ENCODE results near the gene VCAN.
A peak's percentile ranks its signal among the peaks of the same experiment; 100 is the strongest.

VCAN gene

DNA sequence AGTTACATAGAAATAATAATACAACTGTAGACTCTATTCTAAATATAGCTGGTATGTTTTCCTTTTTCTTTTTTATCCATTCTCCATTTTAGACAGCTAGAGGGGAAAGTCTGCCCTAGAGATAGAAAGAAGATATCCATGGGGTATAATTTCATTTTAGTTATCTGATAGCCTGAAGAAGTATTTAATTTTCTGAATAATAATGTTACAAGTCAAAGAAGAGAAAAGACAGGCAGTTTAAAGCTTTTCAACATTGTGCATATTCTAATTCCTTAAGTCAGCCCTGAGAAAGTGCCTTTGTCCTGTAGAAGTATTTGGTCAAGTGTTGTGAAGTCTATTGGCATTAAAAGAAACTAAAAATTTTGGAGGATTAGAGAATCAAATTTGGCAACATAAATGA lies 2.5 kb upstream of the VCAN start:
- peaks cover 56% of the 10 kb centered on the region for H3K4me1 ChIP-seq (ENCODE audit: control insufficient read depth, insufficient read depth, low read length)
- H3K27me3 ChIP-seq (ENCODE audit: control insufficient read depth, insufficient read depth, low read length): no peaks in the 10 kb centered on the region
- H3K9ac ChIP-seq (ENCODE audit: low read length): no peak overlapping the region
- no peak overlapping the region for H3K4me3 ChIP-seq (ENCODE audit: low read depth, low read length)
- H3K36me3 ChIP-seq (ENCODE audit: control insufficient read depth, insufficient read depth, low read length): no peaks in the 10 kb centered on the region
- no peaks in the 10 kb centered on the region for H3K9me3 ChIP-seq (ENCODE audit: control insufficient read depth, insufficient read depth, low read depth, low read length)
- H3K27ac ChIP-seq (ENCODE audit: low read depth, low read length): no peak overlapping the region

DNA sequence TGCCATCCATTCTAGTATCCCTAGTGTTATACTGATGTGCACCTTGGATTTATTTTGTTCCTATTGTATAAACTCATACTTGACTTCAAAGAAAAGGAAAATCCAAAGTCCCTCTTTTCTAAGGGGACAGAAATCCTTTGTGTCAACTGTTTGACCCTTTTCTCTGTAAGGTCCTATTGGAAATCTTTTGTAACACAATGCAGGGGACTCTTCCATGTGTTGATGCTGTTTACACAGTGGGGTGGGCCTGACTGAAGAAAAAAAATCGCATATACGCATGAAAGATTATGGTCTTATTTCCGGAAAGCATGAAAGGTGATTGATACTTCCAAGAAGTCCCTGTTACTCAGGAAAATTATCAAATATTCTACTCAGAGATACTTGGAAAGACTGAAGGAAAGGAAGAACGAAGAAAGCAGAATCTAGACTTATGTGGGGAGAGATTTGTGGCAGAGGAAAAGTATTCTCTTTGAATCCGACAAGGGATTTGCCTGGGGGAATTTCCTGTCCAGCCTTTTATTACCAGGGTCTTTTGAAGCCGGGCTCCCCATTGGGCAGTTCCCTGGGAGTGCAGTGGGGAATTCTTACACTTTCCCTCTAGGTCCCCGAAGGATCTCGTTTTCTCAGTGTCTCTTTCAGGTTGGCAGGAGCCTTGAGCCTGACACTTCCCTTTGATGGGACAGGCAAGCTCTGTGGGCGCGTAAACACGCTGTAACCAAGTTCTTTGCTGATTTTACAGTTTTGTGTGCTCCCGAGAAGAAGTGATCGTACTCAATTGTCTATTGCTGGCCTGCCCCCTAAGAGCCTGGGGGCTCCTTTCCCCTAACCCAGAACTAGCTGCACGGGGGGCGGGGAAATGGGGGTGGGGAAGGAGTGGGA lies 779 bp upstream of the VCAN start:
- Histone ChIP-seq H3K9ac (ENCODE audit: low read length) (peak overlapping the region; percentile 95), H3K9me3 (ENCODE audit: control insufficient read depth, insufficient read depth, low read depth, low read length) (no peaks in the 10 kb centered on the region), H3K27ac (ENCODE audit: low read depth, low read length) (peak overlapping the region; percentile 69), H3K27me3 (ENCODE audit: control insufficient read depth, insufficient read depth, low read length) (no peaks in the 10 kb centered on the region), H3K4me3 (ENCODE audit: low read depth, low read length) (peak overlapping the region; percentile 95), H3K36me3 (ENCODE audit: control insufficient read depth, insufficient read depth, low read length) (no peaks in the 10 kb centered on the region), H3K4me1 (ENCODE audit: control insufficient read depth, insufficient read depth, low read length) (peaks cover 50% of the 10 kb centered on the region)

DNA sequence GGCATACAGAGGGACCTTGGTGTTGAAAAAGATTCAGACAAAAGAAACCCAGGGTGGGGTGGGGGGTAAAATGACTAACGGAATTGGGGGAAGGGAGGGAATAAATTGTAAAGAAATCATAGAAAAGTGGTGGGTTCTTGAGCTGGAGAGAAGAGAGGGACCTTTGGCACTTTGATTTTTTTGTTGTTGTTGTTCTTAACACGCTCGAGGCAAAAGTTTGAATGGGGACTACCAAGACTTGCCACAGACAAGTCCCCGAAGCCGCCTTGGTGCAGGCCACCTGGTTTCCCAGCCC lies 616 bp downstream of the VCAN start:
- H3K27ac ChIP-seq (ENCODE audit: low read depth, low read length): peak overlapping the region; percentile 88; the same call in 1 of the 2 replicates
- H3K9me3 ChIP-seq (ENCODE audit: control insufficient read depth, insufficient read depth, low read depth, low read length): no peaks in the 10 kb centered on the region
- peaks cover 51% of the 10 kb centered on the region for H3K4me1 ChIP-seq (ENCODE audit: control insufficient read depth, insufficient read depth, low read length)
- H3K27me3 ChIP-seq (ENCODE audit: control insufficient read depth, insufficient read depth, low read length): no peaks in the 10 kb centered on the region
- H3K36me3 ChIP-seq (ENCODE audit: control insufficient read depth, insufficient read depth, low read length): no peaks in the 10 kb centered on the region
- peak overlapping the region; percentile 95 for H3K9ac ChIP-seq (ENCODE audit: low read length)
- peak overlapping the region; percentile 95 for H3K4me3 ChIP-seq (ENCODE audit: low read depth, low read length)

DNA sequence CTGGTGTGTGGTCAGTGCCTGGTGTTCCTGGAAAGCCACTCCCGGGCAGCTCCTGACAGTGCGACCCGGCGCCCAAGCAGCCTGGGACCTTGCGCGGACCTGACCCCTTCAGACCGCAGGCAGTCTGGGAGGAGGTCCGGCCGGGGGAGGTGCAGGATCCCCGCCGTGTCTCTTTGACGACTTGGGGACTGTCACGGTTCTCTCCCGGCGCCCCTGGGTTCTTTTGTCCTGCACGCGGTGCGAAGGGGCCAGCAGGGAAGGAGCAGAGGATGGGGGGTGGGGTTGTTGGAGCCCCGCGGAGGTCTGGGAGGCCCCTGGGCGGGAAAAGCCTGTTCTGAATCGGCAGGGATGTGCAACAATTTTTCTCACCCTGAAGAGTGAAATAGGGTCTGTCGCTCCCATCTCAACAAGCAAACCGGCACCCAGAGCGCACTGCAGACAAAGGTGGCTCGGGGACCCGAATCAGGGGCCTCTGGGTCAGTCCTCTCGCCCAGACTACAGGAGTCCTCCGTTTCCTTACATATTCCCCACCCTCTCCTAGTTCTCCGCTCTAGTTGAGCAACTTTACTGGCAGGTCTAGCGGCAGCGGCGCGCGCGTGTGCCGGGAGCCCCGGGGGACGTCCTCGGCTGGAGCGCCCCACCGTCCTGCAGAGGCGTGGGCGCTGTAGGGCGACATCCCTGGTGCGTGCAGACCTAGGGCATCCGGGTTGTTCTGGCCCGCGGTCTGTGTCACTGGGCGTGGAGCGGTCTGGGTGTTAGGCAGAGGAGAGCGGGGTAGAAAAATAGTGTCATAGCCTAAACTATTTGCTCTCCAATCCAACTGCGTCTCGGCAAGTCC lies 1.2 kb downstream of the VCAN start:
- H3K9ac ChIP-seq (ENCODE audit: low read length): peak overlapping the region; percentile 95
- H3K4me1 ChIP-seq (ENCODE audit: control insufficient read depth, insufficient read depth, low read length): peaks cover 45% of the 10 kb centered on the region
- H3K27ac ChIP-seq (ENCODE audit: low read depth, low read length): peak overlapping the region; percentile 88; the same call in 1 of the 2 replicates
- H3K9me3 ChIP-seq (ENCODE audit: control insufficient read depth, insufficient read depth, low read depth, low read length): no peaks in the 10 kb centered on the region
- peak overlapping the region; percentile 95 for H3K4me3 ChIP-seq (ENCODE audit: low read depth, low read length)
- H3K27me3 ChIP-seq (ENCODE audit: control insufficient read depth, insufficient read depth, low read length): no peaks in the 10 kb centered on the region
- H3K36me3 ChIP-seq (ENCODE audit: control insufficient read depth, insufficient read depth, low read length): no peaks in the 10 kb centered on the region

DNA sequence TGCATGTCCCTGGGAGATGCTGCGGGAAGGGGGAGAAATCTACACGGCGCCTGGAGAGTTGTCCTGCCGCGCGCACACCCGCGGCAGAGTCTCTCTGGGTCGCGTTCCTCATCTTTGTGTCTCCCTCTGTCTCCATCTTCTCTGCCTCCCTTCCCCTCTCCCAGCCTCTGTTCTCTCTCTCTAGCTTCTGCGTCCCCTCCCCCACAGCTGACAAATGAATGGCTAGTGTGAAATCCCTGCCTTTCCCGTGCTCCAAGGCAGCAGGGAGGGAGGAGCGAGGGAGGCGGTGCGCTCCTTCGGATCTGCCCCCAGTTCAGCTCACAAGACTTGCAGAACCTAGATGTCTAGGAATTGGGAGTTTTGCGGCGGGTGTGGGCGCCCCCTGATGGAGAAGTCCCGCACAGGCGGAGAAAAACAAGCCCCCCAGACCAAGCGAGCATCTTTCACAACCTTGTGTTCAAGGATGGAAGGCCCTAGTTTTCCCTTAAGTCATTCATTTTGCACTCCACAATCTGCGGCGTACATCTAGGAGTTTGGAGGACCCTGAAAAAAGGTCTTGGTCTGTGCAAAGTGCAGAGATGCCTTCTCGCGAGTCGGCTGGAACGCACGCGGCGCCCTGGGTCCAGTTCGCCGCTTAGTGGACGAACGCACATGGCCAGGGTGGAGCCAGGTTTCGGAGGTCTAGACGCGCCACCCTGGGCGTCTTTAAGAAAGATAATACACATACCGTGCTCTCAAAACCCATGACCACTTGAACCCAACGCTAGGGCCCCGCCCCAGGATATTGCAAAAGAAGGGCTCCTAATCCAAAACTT lies 2.0 kb downstream of the VCAN start:
- Histone ChIP-seq H3K4me1 (ENCODE audit: control insufficient read depth, insufficient read depth, low read length) (peaks cover 38% of the 10 kb centered on the region), H3K36me3 (ENCODE audit: control insufficient read depth, insufficient read depth, low read length) (peaks cover 3% of the 10 kb centered on the region; the same call in 1 of the 2 replicates), H3K27me3 (ENCODE audit: control insufficient read depth, insufficient read depth, low read length) (no peaks in the 10 kb centered on the region), H3K27ac (ENCODE audit: low read depth, low read length) (peak overlapping the region; percentile 88; the same call in 1 of the 2 replicates), H3K9me3 (ENCODE audit: control insufficient read depth, insufficient read depth, low read depth, low read length) (no peaks in the 10 kb centered on the region), H3K9ac (ENCODE audit: low read length) (peak overlapping the region; percentile 95), H3K4me3 (ENCODE audit: low read depth, low read length) (peak overlapping the region; percentile 95)

DNA sequence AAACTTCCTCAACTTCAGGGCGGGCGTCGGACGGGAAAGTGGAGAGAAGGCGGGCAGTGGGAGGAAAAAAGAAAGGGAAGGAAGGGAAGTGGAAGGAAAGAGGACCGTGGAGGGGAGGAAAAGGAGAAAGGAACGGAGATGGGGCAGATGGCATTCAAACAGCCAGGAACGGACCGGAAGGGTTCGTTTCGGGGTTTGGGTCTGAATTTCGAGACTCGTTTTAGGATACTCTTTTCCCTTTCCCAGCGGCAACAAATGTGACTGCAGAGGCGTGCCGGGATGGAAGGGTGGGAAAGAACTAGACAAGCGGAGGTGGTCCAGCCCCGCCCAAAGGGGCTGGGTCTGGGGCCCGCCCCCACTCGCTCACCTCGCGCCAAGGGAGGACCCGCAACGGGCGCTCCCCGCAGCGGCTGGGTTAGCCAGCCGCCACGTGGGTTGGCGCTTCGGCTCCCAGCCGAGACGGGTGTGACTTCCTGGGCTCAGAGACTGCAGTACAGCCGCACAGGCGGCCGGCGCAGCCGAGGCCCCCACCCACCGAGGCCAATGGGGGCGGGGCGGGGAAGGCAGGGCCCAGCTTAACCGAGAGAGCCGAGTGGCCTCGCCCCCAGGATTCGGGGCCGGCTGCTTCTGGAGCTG lies 2.7 kb downstream of the VCAN start:
- H3K27ac ChIP-seq (ENCODE audit: low read depth, low read length): peak overlapping the region; percentile 85; the same call in 1 of the 2 replicates
- H3K36me3 ChIP-seq (ENCODE audit: control insufficient read depth, insufficient read depth, low read length): peaks cover 10% of the 10 kb centered on the region
- H3K9ac ChIP-seq (ENCODE audit: low read length): peak overlapping the region; percentile 95
- H3K9me3 ChIP-seq (ENCODE audit: control insufficient read depth, insufficient read depth, low read depth, low read length): no peaks in the 10 kb centered on the region
- peak overlapping the region; percentile 95 for H3K4me3 ChIP-seq (ENCODE audit: low read depth, low read length)
- H3K4me1 ChIP-seq (ENCODE audit: control insufficient read depth, insufficient read depth, low read length): peaks cover 32% of the 10 kb centered on the region
- no peaks in the 10 kb centered on the region for H3K27me3 ChIP-seq (ENCODE audit: control insufficient read depth, insufficient read depth, low read length)

DNA sequence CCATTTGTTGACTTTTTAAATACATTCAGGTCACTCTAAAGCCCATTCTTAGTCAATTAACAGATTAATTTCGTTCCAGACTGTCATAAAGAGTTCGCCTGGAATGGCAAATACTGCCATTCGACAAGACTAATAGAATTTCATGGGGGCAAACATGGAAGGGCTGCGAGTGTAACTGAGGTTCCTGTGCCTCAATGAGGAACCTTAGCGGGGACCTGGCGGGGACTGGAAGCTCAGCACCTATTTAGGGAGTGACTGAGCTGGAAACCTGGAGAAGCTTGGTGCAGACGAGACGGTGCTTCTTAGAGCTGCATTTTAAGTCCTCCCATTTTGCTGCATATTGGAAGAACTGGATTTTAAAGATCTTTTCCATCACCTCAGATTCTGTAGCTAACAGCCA lies 3.4 kb downstream of the VCAN start:
- H3K27ac ChIP-seq (ENCODE audit: low read depth, low read length): peak overlapping the region; percentile 85
- peaks cover 31% of the 10 kb centered on the region for H3K4me1 ChIP-seq (ENCODE audit: control insufficient read depth, insufficient read depth, low read length)
- H3K9ac ChIP-seq (ENCODE audit: low read length): peak overlapping the region; percentile 81
- H3K27me3 ChIP-seq (ENCODE audit: control insufficient read depth, insufficient read depth, low read length): no peaks in the 10 kb centered on the region
- H3K9me3 ChIP-seq (ENCODE audit: control insufficient read depth, insufficient read depth, low read depth, low read length): no peaks in the 10 kb centered on the region
- peak overlapping the region; percentile 95 for H3K4me3 ChIP-seq (ENCODE audit: low read depth, low read length)
- H3K36me3 ChIP-seq (ENCODE audit: control insufficient read depth, insufficient read depth, low read length): peaks cover 17% of the 10 kb centered on the region

DNA sequence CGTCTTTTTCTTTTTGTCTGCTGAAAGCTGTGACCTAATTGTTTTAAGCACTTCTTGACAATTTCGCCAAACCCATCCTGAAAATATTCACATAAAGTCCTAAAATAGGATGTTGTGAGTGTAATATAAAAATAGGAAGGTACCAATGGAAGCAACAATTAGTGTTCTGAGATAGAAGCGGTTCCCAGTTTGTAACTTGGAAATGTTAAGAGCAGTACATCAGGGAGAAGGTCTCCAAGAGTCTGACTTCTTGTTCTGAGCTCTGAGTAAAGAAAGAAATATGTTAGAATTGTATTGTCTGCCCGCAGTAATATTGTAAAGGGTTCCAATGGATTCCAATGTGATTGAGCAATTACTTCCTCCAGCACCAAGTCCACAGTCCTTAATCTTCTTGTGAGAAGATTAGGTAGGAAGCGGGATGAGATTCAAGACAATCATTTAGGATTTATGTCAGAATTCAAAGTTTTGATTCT lies 3.9 kb downstream of the VCAN start:
- no peaks in the 10 kb centered on the region for H3K27me3 ChIP-seq (ENCODE audit: control insufficient read depth, insufficient read depth, low read length)
- peak overlapping the region; percentile 85 for H3K27ac ChIP-seq (ENCODE audit: low read depth, low read length)
- peaks cover 30% of the 10 kb centered on the region for H3K4me1 ChIP-seq (ENCODE audit: control insufficient read depth, insufficient read depth, low read length)
- no peaks in the 10 kb centered on the region for H3K9me3 ChIP-seq (ENCODE audit: control insufficient read depth, insufficient read depth, low read depth, low read length)
- H3K36me3 ChIP-seq (ENCODE audit: control insufficient read depth, insufficient read depth, low read length): peaks cover 17% of the 10 kb centered on the region
- peak overlapping the region; percentile 95 for H3K4me3 ChIP-seq (ENCODE audit: low read depth, low read length)
- peak overlapping the region; percentile 81 for H3K9ac ChIP-seq (ENCODE audit: low read length)

DNA sequence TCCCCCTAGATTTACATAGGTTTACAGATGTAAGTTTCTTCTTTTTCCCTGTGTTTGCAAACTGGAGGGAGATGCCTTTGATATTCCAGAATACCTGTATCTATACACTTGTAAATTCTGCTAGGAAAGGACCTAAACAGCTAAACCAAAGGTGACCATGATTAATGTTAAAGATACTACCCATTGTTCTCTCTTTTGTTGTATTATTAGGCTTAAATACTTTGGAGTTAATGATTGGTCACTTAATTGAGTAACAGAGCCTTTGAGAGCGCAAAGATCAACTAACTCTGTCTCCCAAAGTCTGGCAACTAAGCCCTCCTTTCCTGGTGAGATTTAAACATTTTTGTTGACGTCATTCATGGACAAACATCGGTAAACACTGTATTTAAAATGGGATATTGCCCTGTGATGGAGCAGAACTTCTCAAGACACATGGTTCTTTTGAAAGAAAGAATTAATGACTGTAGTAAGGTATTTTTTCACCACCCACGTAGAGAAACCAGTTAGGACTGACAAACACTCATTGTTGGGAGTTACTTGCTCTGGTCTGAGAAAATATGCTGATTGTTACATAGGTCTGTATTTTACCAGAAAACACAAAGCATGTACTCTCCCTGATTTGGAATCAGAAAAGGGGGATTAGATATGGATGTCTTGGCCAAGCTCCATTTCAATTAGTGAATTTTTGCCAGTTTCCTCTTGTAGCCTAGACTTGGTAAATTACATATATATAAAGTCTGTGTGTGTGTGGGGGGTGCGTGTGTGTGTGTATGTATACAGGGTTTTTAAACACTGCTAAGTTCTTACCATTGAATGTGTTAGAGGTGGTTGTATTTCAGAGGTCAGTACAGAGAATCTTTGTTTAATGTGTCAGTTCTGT lies 4.6 kb downstream of the VCAN start:
- Histone ChIP-seq H3K36me3 (ENCODE audit: control insufficient read depth, insufficient read depth, low read length) (peaks cover 21% of the 10 kb centered on the region), H3K9me3 (ENCODE audit: control insufficient read depth, insufficient read depth, low read depth, low read length) (no peaks in the 10 kb centered on the region), H3K27ac (ENCODE audit: low read depth, low read length) (peak overlapping the region; percentile 85), H3K27me3 (ENCODE audit: control insufficient read depth, insufficient read depth, low read length) (no peaks in the 10 kb centered on the region), H3K4me1 (ENCODE audit: control insufficient read depth, insufficient read depth, low read length) (peaks cover 28% of the 10 kb centered on the region), H3K9ac (ENCODE audit: low read length) (peak overlapping the region; percentile 81), H3K4me3 (ENCODE audit: low read depth, low read length) (peak overlapping the region; percentile 95)
